Suprapubic skin (tissue), 4 donors: ENCODE results near the gene LCP1. TPM values are rescaled to one million over a fixed set of nuclear protein-coding genes. Genes with fewer than 3 reads are reported as not detected.

ENCODE experiments used
- DNase-seq, 2 donors: peaks; one replicate each; pipeline ENCODE4 v3.0.0-alpha.2; 2019; ENCODE audit warnings: low spot score in 2 of 2
- H3K27ac ChIP-seq: fragments of 200-600 bp; sonication (generic); one replicate; pipeline ENCODE4 v1.5.1; 2019
- H3K27me3 ChIP-seq: fragments of 200-600 bp; sonication (generic); one replicate; pipeline ENCODE4 v1.5.1; 2019
- H3K36me3 ChIP-seq: fragments of 200-600 bp; sonication (generic); one replicate; pipeline ENCODE4 v1.5.1; 2019
- H3K4me1 ChIP-seq: fragments of 200-600 bp; sonication (generic); one replicate; pipeline ENCODE4 v1.5.1; 2019
- H3K4me3 ChIP-seq: fragments of 200-600 bp; sonication (generic); one replicate; pipeline ENCODE4 v1.5.1; 2019; ENCODE audit warnings: mild to moderate bottlenecking
- H3K9me3 ChIP-seq: fragments of 200-600 bp; sonication (generic); one replicate; pipeline ENCODE4 v1.5.1; 2019
- EP300 ChIP-seq: sonication (generic); formaldehyde crosslinking; IDR thresholded peaks from one replicate; pipeline ENCODE4 v1.6.1; 2017; ENCODE audit warnings: antibody characterized with exemption
- POLR2A ChIP-seq, 2 donors: fragments of 450-650 bp; IDR thresholded peaks; one replicate each; pipeline ENCODE4 v1.6.1; 2017; ENCODE audit warnings: antibody characterized with exemption in 2 of 2, mild to moderate bottlenecking in 2 of 2, moderate library complexity in 2 of 2
- POLR2AphosphoS5 ChIP-seq, 3 donors: sonication (generic); formaldehyde crosslinking; IDR thresholded peaks; one replicate each; pipeline ENCODE4 v1.6.1; 2017; ENCODE audit warnings: antibody characterized with exemption in 3 of 3
- WGBS: methylation state at CpG from one replicate; pipeline ENCODE4 v1.1.5; 2018; 5-methylcytosine and 5-hydroxymethylcytosine counted together
- total RNA-seq, 4 donors: library from RNA; depleted of rRNA; stranded (reverse); fragments of >200 nt; gene quantifications; one replicate each; pipeline ENCODE4 v1.1.0, GENCODE V29; 2016
- TF ChIP-seq, protein P1 (sequence below), 2 donors: fragments of 200-600 bp in 1 of 2; fragments of 450-650 bp in 1 of 2; sonication (generic) in 1 of 2; IDR thresholded peaks; one replicate each; pipeline ENCODE4 v1.5.1; 2016 to 2019; ENCODE audit warnings: antibody characterized with exemption in 2 of 2, mild to moderate bottlenecking in 1 of 2, moderate library complexity in 1 of 2

The LCP1 gene
- total RNA-seq, 4 donors from 2014 or later = 16.1 to 50.2 (median 27.4) TPM

DNA sequence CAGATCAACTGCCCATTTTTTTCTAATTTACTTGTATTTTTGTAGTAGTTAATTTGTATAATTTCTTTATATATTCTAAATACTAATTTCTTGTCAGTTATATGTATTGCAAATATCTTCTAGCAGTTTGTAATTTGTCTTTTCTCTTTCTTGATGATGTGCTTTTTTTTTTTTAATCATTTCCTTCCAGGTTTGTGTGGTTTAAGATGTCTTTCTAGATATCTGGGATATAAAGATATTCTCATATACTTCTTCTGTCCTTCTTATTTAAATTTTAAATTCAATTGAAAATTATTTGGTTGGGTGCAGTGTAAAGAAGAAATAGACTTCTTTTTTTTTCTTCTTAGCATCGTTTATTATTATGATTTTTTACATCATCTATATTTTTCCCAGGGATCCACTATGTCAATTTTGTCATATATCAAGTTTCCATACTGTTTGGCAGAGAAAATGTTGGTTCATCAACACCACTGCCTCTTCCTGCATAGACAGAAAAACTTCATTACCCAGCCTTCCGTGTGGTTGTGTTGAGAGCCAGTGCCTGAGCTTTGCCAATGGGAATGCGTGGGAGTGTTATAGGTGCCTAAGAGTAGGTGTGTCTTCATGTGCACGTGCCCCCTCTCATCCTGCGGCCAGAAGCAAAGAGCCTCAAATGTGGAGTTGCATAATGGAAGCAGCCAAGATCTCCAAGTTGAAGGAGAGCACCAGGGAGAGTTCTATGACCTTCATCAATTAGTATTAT, 93.0 kb downstream of the LCP1 start:
- H3K9me3 ChIP-seq = no peaks in the 10 kb centered on the region
- H3K36me3 ChIP-seq = no peaks in the 10 kb centered on the region
- no peak for DNase-seq
- H3K27ac ChIP-seq = no peak overlapping the region
- no peaks in the 10 kb centered on the region for H3K27me3 ChIP-seq
- TF ChIP-seq POLR2AphosphoS5 (IDR thresholded peaks at IDR 0.05) (no peak), EP300 (no peak)
- WGBS = 78% methylated on average over 5 of the region's 5 CpGs
- no peak overlapping the region for H3K4me3 ChIP-seq
- no peaks in the 10 kb centered on the region for H3K4me1 ChIP-seq

- no peaks in the 10 kb centered on the region for H3K36me3 ChIP-seq
- no peaks in the 10 kb centered on the region for H3K4me1 ChIP-seq
- no peak for DNase-seq
- no peak overlapping the region for H3K27ac ChIP-seq
- no peak overlapping the region for H3K4me3 ChIP-seq
- TF ChIP-seq, protein P1, sequence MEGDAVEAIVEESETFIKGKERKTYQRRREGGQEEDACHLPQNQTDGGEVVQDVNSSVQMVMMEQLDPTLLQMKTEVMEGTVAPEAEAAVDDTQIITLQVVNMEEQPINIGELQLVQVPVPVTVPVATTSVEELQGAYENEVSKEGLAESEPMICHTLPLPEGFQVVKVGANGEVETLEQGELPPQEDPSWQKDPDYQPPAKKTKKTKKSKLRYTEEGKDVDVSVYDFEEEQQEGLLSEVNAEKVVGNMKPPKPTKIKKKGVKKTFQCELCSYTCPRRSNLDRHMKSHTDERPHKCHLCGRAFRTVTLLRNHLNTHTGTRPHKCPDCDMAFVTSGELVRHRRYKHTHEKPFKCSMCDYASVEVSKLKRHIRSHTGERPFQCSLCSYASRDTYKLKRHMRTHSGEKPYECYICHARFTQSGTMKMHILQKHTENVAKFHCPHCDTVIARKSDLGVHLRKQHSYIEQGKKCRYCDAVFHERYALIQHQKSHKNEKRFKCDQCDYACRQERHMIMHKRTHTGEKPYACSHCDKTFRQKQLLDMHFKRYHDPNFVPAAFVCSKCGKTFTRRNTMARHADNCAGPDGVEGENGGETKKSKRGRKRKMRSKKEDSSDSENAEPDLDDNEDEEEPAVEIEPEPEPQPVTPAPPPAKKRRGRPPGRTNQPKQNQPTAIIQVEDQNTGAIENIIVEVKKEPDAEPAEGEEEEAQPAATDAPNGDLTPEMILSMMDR (IDR thresholded peaks at IDR 0.05) = no peak
- TF ChIP-seq POLR2A (IDR thresholded peaks at IDR 0.05) (no peak), EP300 (no peak), POLR2AphosphoS5 (IDR thresholded peaks at IDR 0.05) (no peak)
- H3K9me3 ChIP-seq = no peaks in the 10 kb centered on the region
- H3K27me3 ChIP-seq = no peaks in the 10 kb centered on the region
Observed at GRCh38 chr13:46087481-46087880, 94.5 kb downstream of the LCP1 start.

DNA sequence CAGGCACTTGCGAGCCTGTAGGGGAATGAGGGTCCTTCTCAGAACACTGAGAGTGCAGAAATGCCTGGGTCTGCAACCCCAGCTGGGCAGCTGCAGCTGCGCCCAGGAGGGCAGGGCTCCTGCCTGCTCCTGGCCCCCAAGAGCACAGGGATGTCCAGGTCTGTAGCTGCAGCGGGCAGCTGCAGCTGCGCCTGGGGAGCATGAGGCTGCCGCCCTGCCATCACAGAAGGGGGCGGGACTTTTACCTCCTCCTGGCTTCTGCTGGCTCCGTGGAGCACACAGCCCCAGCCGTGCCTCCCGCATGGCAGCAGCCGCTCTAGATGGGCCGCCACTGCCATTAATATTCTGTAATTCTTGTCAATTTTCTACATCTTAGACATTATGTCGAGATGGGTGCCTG, 95.0 kb downstream of the LCP1 start:
- Histone ChIP-seq H3K27me3 (no peaks in the 10 kb centered on the region), H3K9me3 (no peaks in the 10 kb centered on the region), H3K4me3 (no peak overlapping the region), H3K27ac (no peak overlapping the region), H3K36me3 (no peaks in the 10 kb centered on the region), H3K4me1 (no peaks in the 10 kb centered on the region)
- no peak for TF ChIP-seq POLR2AphosphoS5 (IDR thresholded peaks at IDR 0.05)
- TF ChIP-seq, protein P1 (IDR thresholded peaks at IDR 0.05) = no peak
- no peak for TF ChIP-seq EP300
- no peak for TF ChIP-seq POLR2A (IDR thresholded peaks at IDR 0.05)
- WGBS = 91% methylated on average over 10 of the region's 12 CpGs
- no peak for DNase-seq

- WGBS = 79% methylated on average over 10 of the region's 12 CpGs
- no peak for TF ChIP-seq POLR2AphosphoS5 (IDR thresholded peaks at IDR 0.05)
- TF ChIP-seq POLR2A (IDR thresholded peaks at IDR 0.05) = no peak
- TF ChIP-seq, protein P1 (IDR thresholded peaks at IDR 0.05) = no peak
- no peak for TF ChIP-seq EP300
- no peaks in the 10 kb centered on the region for H3K9me3 ChIP-seq
- H3K4me1 ChIP-seq = no peaks in the 10 kb centered on the region
- no peak overlapping the region for H3K27ac ChIP-seq
- H3K27me3 ChIP-seq = no peaks in the 10 kb centered on the region
- no peak for DNase-seq
- no peaks in the 10 kb centered on the region for H3K36me3 ChIP-seq
- no peak overlapping the region for H3K4me3 ChIP-seq
Observed at GRCh38 chr13:46086421-46086922, 95.5 kb downstream of the LCP1 start.

- no peak for DNase-seq
- no peaks in the 10 kb centered on the region for H3K27me3 ChIP-seq
- H3K27ac ChIP-seq = no peak overlapping the region
- H3K4me1 ChIP-seq = no peaks in the 10 kb centered on the region
- TF ChIP-seq, protein P1 (IDR thresholded peaks at IDR 0.05) = no peak
- TF ChIP-seq EP300 (no peak), POLR2A (IDR thresholded peaks at IDR 0.05) (no peak), POLR2AphosphoS5 (IDR thresholded peaks at IDR 0.05) (no peak)
- 94% methylated on average over 13 of the region's 13 CpGs for WGBS
- H3K4me3 ChIP-seq = no peak overlapping the region
- H3K9me3 ChIP-seq = no peaks in the 10 kb centered on the region
- H3K36me3 ChIP-seq = no peaks in the 10 kb centered on the region
Observed at GRCh38 chr13:46085737-46086136, 96.2 kb downstream of the LCP1 start.
